ENCODE results near the gene SLC10A2.

DNA sequence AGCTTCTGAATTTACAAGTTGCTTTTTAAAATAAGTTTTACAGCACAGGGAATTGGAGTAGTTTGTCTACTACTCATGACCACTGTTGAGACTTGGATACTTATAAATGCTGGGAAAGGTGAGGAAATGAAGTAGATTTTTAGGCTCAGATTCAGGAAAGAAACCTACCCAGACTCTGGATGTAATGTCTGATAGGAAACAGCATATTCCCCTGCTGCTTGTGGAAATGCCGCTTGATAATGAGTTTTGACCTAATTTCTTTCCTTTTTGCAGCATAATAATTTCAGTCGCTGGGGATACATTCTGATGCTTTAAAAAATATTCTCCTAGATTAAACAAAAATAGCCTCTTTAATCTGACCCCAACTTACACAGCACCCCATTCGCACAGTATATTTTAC is 53.6 kb downstream of the SLC10A2 start:
- TF ChIP-seq, protein P1, sequence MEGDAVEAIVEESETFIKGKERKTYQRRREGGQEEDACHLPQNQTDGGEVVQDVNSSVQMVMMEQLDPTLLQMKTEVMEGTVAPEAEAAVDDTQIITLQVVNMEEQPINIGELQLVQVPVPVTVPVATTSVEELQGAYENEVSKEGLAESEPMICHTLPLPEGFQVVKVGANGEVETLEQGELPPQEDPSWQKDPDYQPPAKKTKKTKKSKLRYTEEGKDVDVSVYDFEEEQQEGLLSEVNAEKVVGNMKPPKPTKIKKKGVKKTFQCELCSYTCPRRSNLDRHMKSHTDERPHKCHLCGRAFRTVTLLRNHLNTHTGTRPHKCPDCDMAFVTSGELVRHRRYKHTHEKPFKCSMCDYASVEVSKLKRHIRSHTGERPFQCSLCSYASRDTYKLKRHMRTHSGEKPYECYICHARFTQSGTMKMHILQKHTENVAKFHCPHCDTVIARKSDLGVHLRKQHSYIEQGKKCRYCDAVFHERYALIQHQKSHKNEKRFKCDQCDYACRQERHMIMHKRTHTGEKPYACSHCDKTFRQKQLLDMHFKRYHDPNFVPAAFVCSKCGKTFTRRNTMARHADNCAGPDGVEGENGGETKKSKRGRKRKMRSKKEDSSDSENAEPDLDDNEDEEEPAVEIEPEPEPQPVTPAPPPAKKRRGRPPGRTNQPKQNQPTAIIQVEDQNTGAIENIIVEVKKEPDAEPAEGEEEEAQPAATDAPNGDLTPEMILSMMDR (conservative IDR thresholded peaks at IDR 0.05; ENCODE audit: low read length): no peak
- TF ChIP-seq EZH2phosphoT487 (IDR thresholded peaks at IDR 0.05; ENCODE audit: borderline replicate concordance): no peak
